Neural cell (in vitro differentiated cells): ENCODE results near the gene ACP2.

Experiments used
- MXI1 ChIP-seq: fragments of 450-650 bp; conservative IDR thresholded peaks from 2 replicates; pipeline ENCODE4 v1.6.1; 2014; ENCODE audit warnings: antibody characterized with exemption, mild to moderate bottlenecking; ENCODE audit not compliant: poor library complexity, severe bottlenecking
- POLR2AphosphoS5 ChIP-seq: IDR thresholded peaks from 2 replicates; pipeline ENCODE4 v1.6.1; 2012
- TF ChIP-seq, protein P1 (sequence below): fragments of 450-650 bp; IDR thresholded peaks from 2 replicates; pipeline ENCODE4 v1.5.1; 2014; ENCODE audit warnings: antibody characterized with exemption, mild to moderate bottlenecking, moderate library complexity; ENCODE audit not compliant: poor library complexity, severe bottlenecking

GRCh38 chr11:47296045-47296444, 47.4 kb upstream of the ACP2 start:
- TF ChIP-seq POLR2AphosphoS5 (no peak), MXI1 (no peak)
- TF ChIP-seq, protein P1, sequence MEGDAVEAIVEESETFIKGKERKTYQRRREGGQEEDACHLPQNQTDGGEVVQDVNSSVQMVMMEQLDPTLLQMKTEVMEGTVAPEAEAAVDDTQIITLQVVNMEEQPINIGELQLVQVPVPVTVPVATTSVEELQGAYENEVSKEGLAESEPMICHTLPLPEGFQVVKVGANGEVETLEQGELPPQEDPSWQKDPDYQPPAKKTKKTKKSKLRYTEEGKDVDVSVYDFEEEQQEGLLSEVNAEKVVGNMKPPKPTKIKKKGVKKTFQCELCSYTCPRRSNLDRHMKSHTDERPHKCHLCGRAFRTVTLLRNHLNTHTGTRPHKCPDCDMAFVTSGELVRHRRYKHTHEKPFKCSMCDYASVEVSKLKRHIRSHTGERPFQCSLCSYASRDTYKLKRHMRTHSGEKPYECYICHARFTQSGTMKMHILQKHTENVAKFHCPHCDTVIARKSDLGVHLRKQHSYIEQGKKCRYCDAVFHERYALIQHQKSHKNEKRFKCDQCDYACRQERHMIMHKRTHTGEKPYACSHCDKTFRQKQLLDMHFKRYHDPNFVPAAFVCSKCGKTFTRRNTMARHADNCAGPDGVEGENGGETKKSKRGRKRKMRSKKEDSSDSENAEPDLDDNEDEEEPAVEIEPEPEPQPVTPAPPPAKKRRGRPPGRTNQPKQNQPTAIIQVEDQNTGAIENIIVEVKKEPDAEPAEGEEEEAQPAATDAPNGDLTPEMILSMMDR = no peak
